ENCODE data around the gene CHRNA4. TPM values are rescaled to one million over a fixed set of nuclear protein-coding genes. Genes with fewer than 3 reads are reported as not detected.
A peak's percentile ranks its signal among the peaks of the same experiment; 100 is the strongest.
"Not testable (repeated sequence)": the region's sequence is repeated elsewhere in the genome, so short reads cannot be mapped to it uniquely, and the experiment has no call there.

Gene CHRNA4
- polyA plus RNA-seq, 1 donor from 2014 or later = not detected

DNA sequence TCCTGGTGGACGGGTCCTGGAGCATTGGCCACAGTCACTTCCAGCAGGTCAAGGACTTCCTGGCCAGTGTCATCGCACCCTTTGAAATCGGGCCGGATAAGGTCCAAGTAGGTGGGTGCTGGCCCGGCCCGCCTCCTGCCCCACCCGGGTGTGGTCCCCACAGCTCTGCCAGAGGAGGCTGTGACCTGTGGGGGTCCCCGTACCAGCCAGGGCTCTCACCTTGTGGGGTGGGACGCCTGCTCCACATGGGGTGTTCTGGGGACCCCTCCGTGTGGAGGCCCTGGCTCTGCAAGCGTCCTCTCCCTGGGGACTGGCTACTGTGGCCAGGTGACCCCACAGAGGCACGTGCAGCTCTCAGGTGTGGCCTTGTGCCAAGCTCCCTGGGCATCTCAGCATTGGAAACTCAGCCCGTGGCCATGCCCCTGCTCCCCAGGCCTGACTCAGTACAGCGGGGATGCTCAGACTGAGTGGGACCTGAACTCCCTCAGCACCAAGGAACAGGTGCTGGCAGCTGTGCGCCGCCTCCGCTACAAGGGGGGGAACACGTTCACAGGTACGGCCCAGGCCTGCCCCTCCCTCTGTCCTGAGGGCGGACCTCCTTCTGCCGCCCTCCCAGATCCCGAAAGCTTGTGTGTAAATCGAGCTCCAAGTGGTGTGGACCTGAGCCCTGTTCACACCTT lies 53.5 kb downstream of the CHRNA4 start:
- no peaks in the 10 kb centered on the region for H3K36me3 Mint-ChIP-seq
- H3K4me1 Mint-ChIP-seq = peaks cover 0 to 2% (median 1%) of the 10 kb centered on the region in 3 donors
- no peak overlapping the region for H3K27ac Mint-ChIP-seq
- H3K9me3 Mint-ChIP-seq = peaks cover 0 to 1% (median 0%) of the 10 kb centered on the region in 3 donors
- peaks cover 5% of the 10 kb centered on the region for H3K27me3 Mint-ChIP-seq
- no peak overlapping the region for H3K4me3 Mint-ChIP-seq

DNA sequence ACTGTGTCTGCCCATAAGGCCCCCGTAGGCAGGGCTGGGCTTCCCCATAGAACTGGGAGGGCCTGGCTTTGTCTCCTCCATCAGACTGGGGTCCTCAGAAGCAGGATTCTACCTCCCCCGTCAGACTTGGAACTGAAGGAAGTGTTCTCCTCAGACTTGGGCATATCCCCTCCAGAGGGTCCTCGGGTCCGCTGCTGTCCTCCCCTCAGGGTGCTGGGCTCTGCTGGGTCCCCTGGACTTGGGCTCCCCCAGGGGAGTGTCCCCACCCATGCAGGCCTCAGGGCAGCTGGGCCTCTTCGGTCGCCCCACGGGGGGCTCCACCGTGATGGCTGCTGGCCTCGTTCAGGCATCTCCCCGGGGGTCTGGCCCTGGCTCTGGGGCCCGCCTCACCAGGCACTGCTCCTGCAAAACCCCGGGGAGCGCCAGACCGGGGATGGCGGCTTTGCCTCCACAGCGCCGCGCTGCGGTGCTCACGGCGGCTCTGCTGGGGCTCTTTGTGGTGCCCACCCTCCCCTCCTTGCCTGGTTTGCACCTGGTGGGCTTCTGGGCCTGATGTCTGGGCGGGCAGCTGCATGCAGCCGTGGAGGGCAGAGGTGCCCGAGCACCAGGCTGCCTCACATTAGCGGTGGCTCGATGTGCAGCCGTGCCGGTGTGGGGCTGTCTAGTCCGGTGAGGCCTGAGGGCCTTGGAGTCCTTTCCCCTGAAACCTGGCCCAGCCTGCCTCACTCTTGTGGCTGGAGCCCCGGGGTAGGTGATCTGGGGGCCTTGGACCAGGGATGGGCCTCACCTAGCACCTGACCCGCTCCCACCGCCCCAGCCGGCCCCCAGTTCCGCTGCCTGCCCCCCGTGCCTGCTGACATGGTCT lies 54.2 kb downstream of the CHRNA4 start:
- no peaks in the 10 kb centered on the region for H3K36me3 Mint-ChIP-seq
- peaks cover 0 to 1% (median under 1%) of the 10 kb centered on the region in 3 donors for H3K9me3 Mint-ChIP-seq
- peaks cover 6% of the 10 kb centered on the region for H3K27me3 Mint-ChIP-seq
- H3K4me3 Mint-ChIP-seq = no peak overlapping the region
- H3K4me1 Mint-ChIP-seq = peaks cover 0 to 2% (median 1%) of the 10 kb centered on the region in 3 donors
- H3K27ac Mint-ChIP-seq = no peak overlapping the region

DNA sequence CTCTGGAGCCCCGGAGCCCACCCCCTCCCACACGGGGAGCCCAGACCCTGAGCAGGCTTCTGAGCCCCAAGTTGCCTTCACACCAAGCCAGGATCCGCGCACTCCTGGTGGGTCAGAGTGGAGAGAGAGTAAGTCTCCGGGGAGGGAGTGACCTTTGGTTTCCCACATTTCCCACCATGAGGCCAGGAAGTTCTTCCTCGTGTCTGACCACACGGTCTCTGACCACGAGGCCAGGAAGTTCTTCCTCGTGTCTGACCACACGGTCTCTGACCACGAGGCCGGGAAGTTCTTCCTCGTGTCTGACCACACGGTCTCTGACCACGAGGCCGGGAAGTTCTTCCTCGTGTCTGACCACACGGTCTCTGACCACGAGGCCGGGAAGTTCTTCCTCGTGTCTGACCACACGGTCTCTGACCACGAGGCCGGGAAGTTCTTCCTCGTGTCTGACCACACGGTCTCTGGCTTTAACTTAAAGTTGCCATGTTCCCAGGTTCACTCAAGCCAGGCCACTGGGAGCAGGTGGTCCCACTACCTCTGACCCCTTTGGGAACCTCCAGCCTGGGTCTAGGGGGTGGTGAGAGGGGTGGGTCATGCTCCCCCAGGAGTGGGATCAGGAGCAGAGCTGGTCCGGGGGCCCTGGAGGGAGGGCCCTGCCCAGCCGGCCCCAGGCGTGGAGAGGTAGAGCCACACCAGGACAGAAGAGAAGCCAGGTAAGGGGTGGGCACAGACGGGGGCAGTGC lies 55.0 kb downstream of the CHRNA4 start:
- H3K9me3 Mint-ChIP-seq, H3K36me3 Mint-ChIP-seq, H3K27ac Mint-ChIP-seq, H3K27me3 Mint-ChIP-seq, H3K4me1 Mint-ChIP-seq, H3K4me3 Mint-ChIP-seq: not testable (repeated sequence)

DNA sequence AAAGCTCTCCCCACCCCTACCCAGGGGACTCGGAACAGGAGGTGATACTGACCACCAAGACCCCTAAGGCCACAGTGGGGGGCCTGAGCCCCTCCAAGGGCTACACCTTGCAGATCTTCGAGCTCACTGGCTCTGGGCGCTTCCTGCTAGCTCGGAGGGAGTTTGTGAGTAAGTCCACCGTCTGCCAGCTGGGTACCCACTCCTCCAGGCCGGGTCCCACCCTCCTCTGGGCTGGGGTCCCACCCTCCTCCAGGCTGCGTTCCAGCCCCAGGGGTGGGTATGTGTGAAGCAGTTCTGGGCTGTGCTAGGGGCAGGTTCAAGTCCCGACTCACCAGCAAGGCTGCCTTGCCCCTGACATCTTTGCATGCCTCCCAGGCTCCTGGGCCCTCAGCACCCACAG lies 55.8 kb downstream of the CHRNA4 start:
- peaks cover 0 to 2% (median 1%) of the 10 kb centered on the region in 3 donors for H3K4me1 Mint-ChIP-seq
- H3K27me3 Mint-ChIP-seq = peaks cover 5% of the 10 kb centered on the region
- H3K27ac Mint-ChIP-seq = no peak overlapping the region
- peaks cover 2 to 8% (median 5%) of the 10 kb centered on the region in 3 donors for H3K9me3 Mint-ChIP-seq
- no peaks in the 10 kb centered on the region for H3K36me3 Mint-ChIP-seq
- H3K4me3 Mint-ChIP-seq = no peak overlapping the region

DNA sequence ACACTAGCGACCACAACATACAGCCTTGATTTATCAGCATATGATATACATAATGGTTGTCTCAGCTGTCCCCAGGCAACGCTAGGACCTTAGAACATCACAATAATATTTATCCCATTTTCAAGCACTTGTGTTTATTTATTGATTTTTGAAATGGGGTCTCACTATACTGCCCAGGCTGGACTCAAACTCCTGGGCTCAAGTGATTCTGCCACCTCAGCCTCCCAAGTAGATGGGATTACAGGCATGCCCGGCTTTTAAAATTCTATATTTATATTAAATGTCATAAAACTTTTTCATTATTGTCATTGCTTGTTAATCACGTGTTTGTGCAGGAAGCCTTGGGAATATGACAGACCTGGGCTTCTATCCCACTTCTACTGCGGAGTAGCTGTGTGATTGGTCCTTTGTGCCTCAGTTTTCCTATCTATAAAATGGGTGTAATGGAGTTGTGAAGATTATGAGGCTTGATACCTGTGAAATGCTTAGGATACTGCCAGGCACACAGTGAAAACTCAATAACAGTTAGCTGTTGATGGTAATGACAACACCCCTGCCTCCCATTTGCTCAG lies 58.0 kb downstream of the CHRNA4 start:
- H3K36me3 Mint-ChIP-seq = no peaks in the 10 kb centered on the region
- no peak overlapping the region for H3K4me3 Mint-ChIP-seq
- peaks cover 9% of the 10 kb centered on the region for H3K27me3 Mint-ChIP-seq
- peaks cover 2 to 9% (median 8%) of the 10 kb centered on the region in 3 donors for H3K9me3 Mint-ChIP-seq
- H3K4me1 Mint-ChIP-seq = peaks cover 0 to 2% (median 1%) of the 10 kb centered on the region in 3 donors
- H3K27ac Mint-ChIP-seq = no peak overlapping the region

DNA sequence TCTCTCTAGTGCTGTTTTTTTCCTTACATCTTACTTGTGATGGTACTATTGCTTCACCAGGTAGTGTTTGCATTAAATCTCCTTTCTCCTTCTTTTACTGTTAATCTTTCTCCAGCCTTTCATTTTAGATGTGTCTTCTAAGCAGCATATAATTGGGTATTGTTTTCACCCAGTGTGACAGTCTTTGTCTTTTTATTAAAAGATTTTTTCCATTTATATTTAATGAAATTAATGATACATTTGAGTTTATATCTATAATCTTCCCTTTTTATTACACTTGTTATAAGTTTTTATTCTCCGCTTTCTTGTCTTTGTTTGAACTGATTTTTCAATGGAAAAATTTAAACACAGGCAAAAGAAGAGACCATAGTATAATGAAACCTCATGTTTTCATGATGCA lies 59.5 kb downstream of the CHRNA4 start:
- H3K4me3 Mint-ChIP-seq = no peak overlapping the region
- no peaks in the 10 kb centered on the region for H3K36me3 Mint-ChIP-seq
- no peak overlapping the region for H3K27ac Mint-ChIP-seq
- peaks cover 2 to 9% (median 8%) of the 10 kb centered on the region in 3 donors for H3K9me3 Mint-ChIP-seq
- peaks cover 9% of the 10 kb centered on the region for H3K27me3 Mint-ChIP-seq
- peaks cover 0 to 2% (median 1%) of the 10 kb centered on the region in 3 donors for H3K4me1 Mint-ChIP-seq

DNA sequence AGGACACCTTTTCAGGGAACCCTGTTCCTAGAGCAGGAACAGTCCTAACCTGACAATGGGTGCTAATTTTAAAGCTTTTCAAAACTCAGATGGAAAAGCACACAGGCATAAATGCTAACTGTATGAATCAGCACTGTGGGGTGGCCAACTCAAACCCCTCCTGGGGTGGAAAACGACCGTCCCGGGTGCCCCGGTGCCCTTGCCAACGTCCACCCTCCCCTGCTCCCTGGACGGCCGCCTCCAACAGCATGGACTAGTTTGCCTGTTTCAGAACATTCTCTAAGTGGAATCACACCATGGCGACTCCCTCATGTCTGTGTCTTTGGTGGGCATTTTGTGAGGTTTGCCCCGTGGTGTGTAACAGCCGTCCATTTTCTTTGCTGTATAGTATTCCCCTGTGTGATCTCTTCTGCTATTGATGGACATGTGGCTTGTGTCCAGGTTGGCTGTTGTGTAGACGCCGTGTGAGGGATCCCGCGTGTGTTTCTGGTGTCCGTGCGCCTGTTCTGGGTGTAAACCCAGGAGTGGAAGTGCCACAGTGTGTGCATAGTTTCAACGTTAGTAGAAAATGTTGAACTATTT lies 62.3 kb downstream of the CHRNA4 start:
- Mint-ChIP-seq H3K27me3 (peaks cover 13% of the 10 kb centered on the region), H3K4me3 (no peak overlapping the region), H3K4me1 (peaks cover 0 to 1% (median 0%) of the 10 kb centered on the region in 3 donors), H3K36me3 (no peaks in the 10 kb centered on the region), H3K27ac (no peak overlapping the region), H3K9me3 (peaks cover 2 to 8% (median 7%) of the 10 kb centered on the region in 3 donors)

DNA sequence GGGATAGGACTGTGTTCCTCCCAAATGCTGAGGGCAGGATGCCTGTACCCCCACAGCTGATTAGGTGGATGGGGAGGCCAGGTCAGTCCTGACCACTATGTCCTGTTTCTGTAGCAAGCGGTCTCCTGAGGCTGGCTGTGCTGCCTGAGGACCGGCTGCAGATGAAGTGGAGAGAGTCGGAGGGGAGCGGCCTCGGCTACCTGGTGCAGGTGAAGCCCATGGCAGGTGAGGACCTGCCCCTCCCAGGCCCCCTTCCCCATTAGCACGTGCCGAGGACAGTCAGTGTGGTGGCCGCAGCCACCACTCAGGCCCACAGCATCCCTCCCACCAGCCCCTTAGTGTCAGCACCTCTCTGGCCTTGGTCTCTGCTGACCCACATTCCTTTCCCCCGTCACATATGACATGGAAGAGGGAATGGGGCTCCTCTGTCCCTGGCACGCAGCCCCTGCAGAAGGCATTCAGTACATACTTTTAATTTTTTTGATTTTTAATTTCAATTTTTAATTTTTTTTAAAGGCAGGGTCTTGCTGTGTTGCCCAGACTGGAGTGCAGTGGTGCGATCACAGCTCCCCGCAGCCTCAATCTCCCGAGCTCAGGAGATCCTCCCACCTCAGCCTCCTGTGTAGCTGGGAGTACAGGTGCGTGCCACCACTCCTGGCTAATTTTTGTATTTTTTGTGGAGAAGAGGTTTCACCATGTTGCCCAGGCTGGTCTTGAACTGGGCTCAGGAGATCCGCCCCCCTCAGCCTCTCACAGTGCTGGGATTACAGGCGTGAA lies 63.2 kb downstream of the CHRNA4 start:
- Mint-ChIP-seq H3K4me1 (peaks cover 0 to 1% (median 0%) of the 10 kb centered on the region in 3 donors), H3K27ac (no peak overlapping the region), H3K9me3 (peaks cover 2 to 8% (median 7%) of the 10 kb centered on the region in 3 donors), H3K36me3 (no peaks in the 10 kb centered on the region), H3K27me3 (peaks cover 13% of the 10 kb centered on the region), H3K4me3 (no peak overlapping the region)

DNA sequence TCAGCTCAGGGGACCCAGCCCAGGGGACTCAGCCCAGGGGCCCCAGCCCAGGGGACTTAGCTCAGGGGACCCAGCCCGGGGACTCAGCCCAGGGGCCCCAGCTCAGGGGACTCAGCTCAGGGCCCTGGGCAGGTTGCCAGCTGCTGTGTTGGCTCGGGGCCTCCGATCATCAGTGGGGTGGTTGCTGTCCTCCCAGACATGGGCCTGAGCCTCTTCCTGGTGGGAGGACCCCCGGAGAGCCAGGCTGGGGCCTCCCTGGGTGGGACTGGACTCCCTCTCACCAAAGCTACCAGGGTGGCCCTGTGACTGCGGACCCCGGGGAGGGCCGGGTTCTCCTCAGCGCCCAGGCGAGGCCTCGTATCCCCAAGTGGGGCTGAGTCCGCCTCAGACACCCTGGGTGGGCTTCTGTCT lies 63.8 kb downstream of the CHRNA4 start:
- H3K4me1 Mint-ChIP-seq = peaks cover 0 to 1% (median 0%) of the 10 kb centered on the region in 3 donors
- H3K36me3 Mint-ChIP-seq = no peaks in the 10 kb centered on the region
- H3K9me3 Mint-ChIP-seq = peaks cover 2 to 8% (median 7%) of the 10 kb centered on the region in 3 donors
- H3K27ac Mint-ChIP-seq = no peak overlapping the region
- peaks cover 11% of the 10 kb centered on the region for H3K27me3 Mint-ChIP-seq
- no peak overlapping the region for H3K4me3 Mint-ChIP-seq

DNA sequence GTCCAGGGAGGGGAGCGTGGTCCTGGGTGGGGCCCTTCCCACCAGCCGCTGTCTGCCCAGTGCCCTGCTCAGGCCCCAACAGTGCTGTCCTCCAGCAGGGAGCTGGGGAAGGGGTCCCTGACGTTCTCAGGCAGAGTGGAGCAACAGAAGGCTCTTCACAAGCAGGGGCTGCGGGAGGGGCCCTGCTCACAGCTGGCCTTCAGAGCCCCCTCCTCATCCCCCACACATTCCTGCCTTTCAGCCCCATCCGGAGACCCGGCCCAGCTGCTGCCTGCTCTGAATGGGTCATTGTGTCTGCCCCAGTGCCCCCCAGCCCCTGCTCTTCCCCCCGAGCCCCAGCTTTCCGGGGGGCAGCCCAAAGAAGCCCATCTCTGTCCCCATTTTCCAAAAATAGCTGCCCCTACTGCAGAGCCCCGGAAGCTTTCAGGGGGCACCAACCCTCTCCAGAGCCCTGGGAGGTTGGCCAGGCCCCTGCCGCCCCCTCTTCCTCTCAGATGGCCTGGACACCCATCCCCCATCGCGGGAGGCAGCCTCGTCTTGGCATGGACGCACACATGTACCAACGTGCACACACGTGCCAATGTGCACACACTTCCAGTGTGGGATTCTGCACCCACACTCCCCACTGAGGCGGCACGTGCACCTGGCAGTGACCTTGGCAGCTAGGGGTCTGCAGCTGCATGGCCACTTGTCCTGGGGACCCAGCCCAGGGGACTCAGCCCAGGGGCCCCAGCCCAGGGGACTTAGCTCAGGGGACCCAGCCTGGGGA lies 64.4 kb downstream of the CHRNA4 start:
- Mint-ChIP-seq H3K4me1 (peaks cover 0 to 3% (median 1%) of the 10 kb centered on the region in 3 donors), H3K27me3 (peaks cover 9% of the 10 kb centered on the region), H3K4me3 (no peak overlapping the region), H3K36me3 (no peaks in the 10 kb centered on the region), H3K27ac (no peak overlapping the region), H3K9me3 (peaks cover 2 to 7% (median 6%) of the 10 kb centered on the region in 3 donors)

DNA sequence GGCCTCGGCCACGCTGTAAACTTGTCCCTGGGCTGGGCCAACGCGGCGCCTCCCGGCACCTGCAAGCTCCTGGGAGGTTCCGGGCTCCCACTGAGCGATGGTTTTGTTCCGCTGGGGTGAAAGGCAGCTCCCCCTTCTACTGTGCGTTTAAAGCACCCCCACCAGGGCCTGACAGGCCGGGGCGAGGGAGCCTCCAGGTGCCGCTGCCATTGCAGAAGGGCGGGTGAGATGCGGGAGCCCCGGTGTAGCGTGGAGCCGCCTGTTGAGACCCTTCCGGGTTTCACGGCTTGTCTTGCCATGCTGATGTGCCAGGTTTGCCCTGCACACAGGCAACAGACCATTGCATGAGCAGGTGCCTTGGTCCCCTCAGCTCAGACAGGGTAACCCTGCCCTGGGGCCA lies 65.3 kb downstream of the CHRNA4 start:
- no peaks in the 10 kb centered on the region for H3K36me3 Mint-ChIP-seq
- peak overlapping the region in 1 of 3 donors; percentile 53 for H3K27ac Mint-ChIP-seq
- peaks cover 0 to 3% (median 1%) of the 10 kb centered on the region in 3 donors for H3K4me1 Mint-ChIP-seq
- peaks cover 9% of the 10 kb centered on the region for H3K27me3 Mint-ChIP-seq
- H3K4me3 Mint-ChIP-seq = no peak overlapping the region
- H3K9me3 Mint-ChIP-seq = peaks cover 0 to 4% (median 0%) of the 10 kb centered on the region in 3 donors

DNA sequence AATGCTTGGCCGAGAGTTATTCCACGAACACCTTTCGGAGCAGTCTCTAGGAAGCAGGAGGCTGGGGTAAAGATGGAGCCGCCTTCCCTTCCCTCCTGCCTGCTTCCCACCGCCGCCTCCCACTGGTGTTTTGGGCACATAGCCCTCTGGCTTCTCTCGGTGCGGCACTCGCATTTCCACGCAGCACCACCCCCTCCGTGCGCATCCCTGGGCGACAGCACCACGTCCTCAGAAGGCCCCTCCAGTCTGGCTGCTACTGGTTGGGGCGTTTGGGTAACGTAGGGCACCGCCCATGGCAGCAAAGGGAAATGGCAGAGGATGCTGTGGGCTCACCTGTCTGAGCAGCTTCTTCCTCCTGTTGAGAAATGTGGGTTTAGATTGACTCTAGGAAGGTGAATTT lies 65.7 kb downstream of the CHRNA4 start:
- Mint-ChIP-seq H3K4me3 (no peak overlapping the region), H3K36me3 (no peaks in the 10 kb centered on the region), H3K27me3 (peaks cover 9% of the 10 kb centered on the region), H3K27ac (peak overlapping the region in 1 of 3 donors; percentile 53), H3K9me3 (peaks cover 0 to 4% (median 0%) of the 10 kb centered on the region in 3 donors), H3K4me1 (peaks cover 0 to 3% (median 1%) of the 10 kb centered on the region in 3 donors)

DNA sequence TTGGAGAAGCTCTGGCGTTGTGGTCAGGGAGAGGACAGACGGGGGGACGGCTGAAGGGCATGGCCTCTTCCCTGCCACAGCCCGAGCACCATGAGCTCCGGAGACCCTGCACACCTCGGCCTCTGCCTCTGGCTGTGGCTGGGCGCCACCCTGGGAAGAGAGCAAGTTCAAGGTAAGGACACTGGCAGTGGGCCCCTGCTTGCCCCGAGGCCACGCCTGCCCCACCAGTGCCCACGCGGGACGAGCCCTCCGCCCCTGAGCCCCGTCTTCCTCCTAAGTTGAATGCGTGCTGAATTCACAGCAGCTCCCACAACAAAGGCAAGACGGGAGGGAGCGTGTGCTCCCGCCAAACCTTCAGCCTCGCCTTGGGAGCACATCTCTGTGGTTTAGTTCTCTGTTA lies 66.1 kb downstream of the CHRNA4 start:
- H3K27ac Mint-ChIP-seq = no peak overlapping the region
- no peaks in the 10 kb centered on the region for H3K36me3 Mint-ChIP-seq
- peaks cover 6% of the 10 kb centered on the region for H3K27me3 Mint-ChIP-seq
- peaks cover 0 to 4% (median 0%) of the 10 kb centered on the region in 3 donors for H3K9me3 Mint-ChIP-seq
- H3K4me1 Mint-ChIP-seq = peaks cover 0 to 3% (median 1%) of the 10 kb centered on the region in 3 donors
- H3K4me3 Mint-ChIP-seq = no peak overlapping the region
